OCI-LY1 (cell line): ENCODE data around the gene PCDHGA12.
"Not testable (repeated sequence)": the region's sequence is repeated elsewhere in the genome, so short reads cannot be mapped to it uniquely, and the experiment has no call there.

ENCODE experiments used
- CTCF ChIP-seq: fragments of 200-600 bp; sonication (generic), shearing (Covaris generic); IDR thresholded peaks from 2 replicates; pipeline ENCODE4 v1.5.1; 2017; ENCODE audit warnings: mild to moderate bottlenecking, antibody characterized with exemption, low read length, moderate library complexity, mixed read lengths
- EZH2 ChIP-seq: fragments of 200-600 bp; sonication (generic), shearing (Covaris generic); IDR thresholded peaks from 2 replicates; pipeline ENCODE4 v1.8.0; 2017; ENCODE audit warnings: borderline replicate concordance, mixed run types, mild to moderate bottlenecking, antibody characterized with exemption, low read length, moderate library complexity, mixed read lengths

GRCh38 chr5:141414548-141415274 lies 15.6 kb upstream of the PCDHGA12 start:
- TF ChIP-seq EZH2, CTCF: not testable (repeated sequence)
